ENCODE results near the gene MCRIP1. TPM values are rescaled to one million over a fixed set of nuclear protein-coding genes. Genes with fewer than 3 reads are reported as not detected.
A peak's percentile ranks its signal among the peaks of the same experiment; 100 is the strongest.

Gene MCRIP1
- total and polyA plus RNA-seq, 2 of the 13 experiments (the other 11 are each of a cell fraction or from before 2014, with no cell fraction given), result 79.7 to 84.9 TPM

DNA sequence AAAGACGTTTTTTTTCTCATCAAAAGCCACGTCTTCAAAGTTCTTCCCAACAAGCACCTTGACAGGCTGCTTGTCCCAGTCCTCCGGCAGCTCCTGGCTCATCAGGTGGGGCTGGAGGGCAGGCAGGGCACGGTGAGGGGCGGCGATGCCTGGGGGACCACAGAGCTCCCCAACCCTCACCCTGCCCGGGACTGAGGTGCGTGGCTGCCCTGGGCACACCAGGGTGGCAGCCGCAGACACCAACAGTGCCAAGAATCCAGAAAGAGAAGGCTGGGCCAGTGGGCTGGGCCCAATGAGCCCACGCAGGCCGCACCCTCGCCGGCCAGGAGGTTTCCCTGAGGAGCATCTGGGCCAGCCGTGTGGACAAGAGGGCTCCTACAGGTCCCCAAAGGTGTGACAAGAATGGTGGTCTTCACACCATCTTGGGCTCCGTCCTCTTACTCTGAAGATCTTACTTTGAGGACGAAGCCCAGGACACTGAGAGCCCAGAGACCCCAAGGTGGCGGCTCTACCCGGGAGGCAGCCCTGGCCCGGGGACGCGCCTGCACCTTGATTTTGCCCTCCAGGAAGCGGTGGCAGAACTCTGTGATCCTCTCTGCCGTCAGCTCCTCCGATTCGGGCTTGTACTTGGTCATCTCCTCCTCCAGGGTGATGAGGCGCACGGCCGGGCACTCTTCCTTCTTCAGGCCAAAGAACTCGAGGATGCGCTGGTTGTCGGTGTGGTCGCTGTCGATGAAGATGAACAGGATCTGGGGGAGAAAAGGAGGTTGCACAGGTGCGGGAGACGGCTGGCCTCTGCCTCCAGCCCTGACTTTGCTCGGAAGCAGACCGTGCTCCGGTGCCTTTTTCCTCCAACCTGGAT is 13.0 kb upstream of the MCRIP1 start:
- FAIRE-seq (no peak), ATAC-seq (no peak), DNase-seq (ENCODE audit: low spot score) (no peak)
- Histone ChIP-seq H3K9me3 (ENCODE audit: low read length) (no peaks in the 10 kb centered on the region), H3K9ac (ENCODE audit: insufficient read depth, low read depth, low read length) (no peak overlapping the region), H3K4me2 (ENCODE audit: low read depth, low read length) (no peak overlapping the region), H3K27me3 (ENCODE audit: control insufficient read depth in 1 of 2, insufficient read depth in 2 of 2, low read length in 2 of 2) (no peaks in the 10 kb centered on the region), H3K27ac (ENCODE audit: extremely low read length, insufficient read depth, low read length) (no peak overlapping the region), H3K4me1 (ENCODE audit: insufficient read depth, low read length) (peaks cover 9% of the 10 kb centered on the region), H3K4me3 (replicated peaks in 1 of 3; ENCODE audit: insufficient read depth in 1 of 3, low read depth in 2 of 3, low read length in 3 of 3) (no peak overlapping the region), H4K20me1 (ENCODE audit: insufficient read depth, low read length) (peaks cover 6% of the 10 kb centered on the region; the same call in 1 of the 2 replicates), H3K36me3 (replicated peaks in 1 of 2; ENCODE audit: control insufficient read depth in 1 of 2, insufficient read depth in 2 of 2, low read length in 2 of 2) (peaks cover 39 to 64% of the 10 kb centered on the region in 2 experiments), H2AFZ (ENCODE audit: low read length) (no peak overlapping the region), H3K79me2 (ENCODE audit: insufficient read depth, low read length) (no peaks in the 10 kb centered on the region)
- BruUV-seq (replicated peaks), result no TSS peak
- 97% methylated on average over 34 of the region's 38 CpGs for WGBS (ENCODE audit: low lambda C conversion rate)
- ChIA-PET POLR2A (interaction anchor here (1.0 to 1.7 kb wide), 3 partner anchors 13 to 24 kb away, joined by 4 to 7 read pairs (median 5); partner anchors contain the start of genes MCRIP1 and P4HB), CTCF (ENCODE audit: low intra/inter-chr PET ratio, low total read pairs) (no interaction called here)
- TF ChIP-seq AGO2 (optimal IDR thresholded peaks at IDR 0.05; ENCODE audit: low read depth, low read length) (peak; percentile 85), ZNF343 (CRISPR knock-in tag; IDR thresholded peaks at IDR 0.05) (no peak), HOXA3 (CRISPR knock-in tag; IDR thresholded peaks at IDR 0.05) (0 out of 2 replicates have a peak, but pooled peaks have one; percentile 7), POLR2G (IDR thresholded peaks at IDR 0.05; ENCODE audit: low read depth, low read length) (0 out of 2 replicates have a peak, but pooled peaks have one; percentile 10), RBFOX2 (IDR thresholded peaks at IDR 0.05; ENCODE audit: low read depth, low read length) (peak; percentile 65), POLR2AphosphoS5 (IDR thresholded peaks at IDR 0.05; ENCODE audit: low read depth, low read length) (0 out of 2 replicates have a peak, but pooled peaks have one; percentile 9), ZNF230 (CRISPR knock-in tag; IDR thresholded peaks at IDR 0.05) (no peak)
- TF ChIP-seq, protein P1, sequence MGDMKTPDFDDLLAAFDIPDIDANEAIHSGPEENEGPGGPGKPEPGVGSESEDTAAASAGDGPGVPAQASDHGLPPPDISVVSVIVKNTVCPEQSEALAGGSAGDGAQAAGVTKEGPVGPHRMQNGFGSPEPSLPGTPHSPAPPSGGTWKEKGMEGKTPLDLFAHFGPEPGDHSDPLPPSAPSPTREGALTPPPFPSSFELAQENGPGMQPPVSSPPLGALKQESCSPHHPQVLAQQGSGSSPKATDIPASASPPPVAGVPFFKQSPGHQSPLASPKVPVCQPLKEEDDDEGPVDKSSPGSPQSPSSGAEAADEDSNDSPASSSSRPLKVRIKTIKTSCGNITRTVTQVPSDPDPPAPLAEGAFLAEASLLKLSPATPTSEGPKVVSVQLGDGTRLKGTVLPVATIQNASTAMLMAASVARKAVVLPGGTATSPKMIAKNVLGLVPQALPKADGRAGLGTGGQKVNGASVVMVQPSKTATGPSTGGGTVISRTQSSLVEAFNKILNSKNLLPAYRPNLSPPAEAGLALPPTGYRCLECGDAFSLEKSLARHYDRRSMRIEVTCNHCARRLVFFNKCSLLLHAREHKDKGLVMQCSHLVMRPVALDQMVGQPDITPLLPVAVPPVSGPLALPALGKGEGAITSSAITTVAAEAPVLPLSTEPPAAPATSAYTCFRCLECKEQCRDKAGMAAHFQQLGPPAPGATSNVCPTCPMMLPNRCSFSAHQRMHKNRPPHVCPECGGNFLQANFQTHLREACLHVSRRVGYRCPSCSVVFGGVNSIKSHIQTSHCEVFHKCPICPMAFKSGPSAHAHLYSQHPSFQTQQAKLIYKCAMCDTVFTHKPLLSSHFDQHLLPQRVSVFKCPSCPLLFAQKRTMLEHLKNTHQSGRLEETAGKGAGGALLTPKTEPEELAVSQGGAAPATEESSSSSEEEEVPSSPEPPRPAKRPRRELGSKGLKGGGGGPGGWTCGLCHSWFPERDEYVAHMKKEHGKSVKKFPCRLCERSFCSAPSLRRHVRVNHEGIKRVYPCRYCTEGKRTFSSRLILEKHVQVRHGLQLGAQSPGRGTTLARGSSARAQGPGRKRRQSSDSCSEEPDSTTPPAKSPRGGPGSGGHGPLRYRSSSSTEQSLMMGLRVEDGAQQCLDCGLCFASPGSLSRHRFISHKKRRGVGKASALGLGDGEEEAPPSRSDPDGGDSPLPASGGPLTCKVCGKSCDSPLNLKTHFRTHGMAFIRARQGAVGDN (CRISPR knock-in tag; IDR thresholded peaks at IDR 0.05), result peak; percentile 13; the same call in 1 of the 2 replicates
- intact Hi-C loops (cut with micrococcal nuclease; ENCODE audit: unreplicated experiment), result no loop called here
- in situ Hi-C loops (cut with HindIII; ENCODE audit: extremely low pct_ligation_motif_present, low pct_unique_long_range_greater_than_20kb), result no loop called here
